ENCODE results near the gene TMC7. TPM values are rescaled to one million over a fixed set of nuclear protein-coding genes. Genes with fewer than 3 reads are reported as not detected.

Gene TMC7
- total and polyA plus RNA-seq, 2 experiments from 2014 or later, result 1.7 to 2.4 TPM

DNA sequence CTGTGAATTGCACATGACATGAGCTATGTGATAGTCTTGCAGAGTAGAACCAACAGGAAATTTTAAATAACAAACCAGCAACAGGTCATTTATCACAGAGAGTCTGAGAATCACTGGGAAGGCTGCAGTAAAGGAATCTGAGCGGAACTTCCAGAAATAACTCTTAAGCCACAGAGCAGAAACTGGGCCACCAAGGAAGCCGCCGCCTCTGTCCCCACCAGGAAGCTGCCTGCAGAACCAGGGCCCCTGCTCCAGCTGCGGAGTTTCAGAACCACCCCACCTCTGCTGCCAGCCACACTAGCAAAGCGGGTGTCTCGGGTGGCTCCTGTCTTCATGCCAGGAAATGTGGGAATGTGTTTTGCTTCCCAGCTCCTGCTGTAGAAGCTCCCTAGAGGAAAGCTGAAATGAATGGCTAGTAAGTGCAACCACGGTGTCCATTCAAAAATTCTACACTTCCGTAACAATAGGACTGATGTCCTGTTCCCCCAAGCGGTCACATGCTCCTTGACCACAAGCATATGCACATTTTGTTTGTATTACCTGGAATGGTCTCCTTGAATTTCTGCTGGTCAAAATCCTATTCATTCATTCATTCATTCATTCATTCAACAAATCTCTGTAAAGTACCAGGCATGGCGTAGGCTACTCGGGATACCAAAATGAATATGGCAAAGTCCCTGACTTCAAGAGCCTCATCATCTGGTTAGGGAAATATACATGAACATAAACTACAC, 122.3 kb downstream of the TMC7 start (continued):
- TF ChIP-seq ZNF462 (CRISPR knock-in tag; IDR thresholded peaks at IDR 0.05), result no peak
- TF ChIP-seq ZNF331 (CRISPR knock-in tag; IDR thresholded peaks at IDR 0.05; ENCODE audit: low read depth), result no peak
- TF ChIP-seq, protein P1, sequence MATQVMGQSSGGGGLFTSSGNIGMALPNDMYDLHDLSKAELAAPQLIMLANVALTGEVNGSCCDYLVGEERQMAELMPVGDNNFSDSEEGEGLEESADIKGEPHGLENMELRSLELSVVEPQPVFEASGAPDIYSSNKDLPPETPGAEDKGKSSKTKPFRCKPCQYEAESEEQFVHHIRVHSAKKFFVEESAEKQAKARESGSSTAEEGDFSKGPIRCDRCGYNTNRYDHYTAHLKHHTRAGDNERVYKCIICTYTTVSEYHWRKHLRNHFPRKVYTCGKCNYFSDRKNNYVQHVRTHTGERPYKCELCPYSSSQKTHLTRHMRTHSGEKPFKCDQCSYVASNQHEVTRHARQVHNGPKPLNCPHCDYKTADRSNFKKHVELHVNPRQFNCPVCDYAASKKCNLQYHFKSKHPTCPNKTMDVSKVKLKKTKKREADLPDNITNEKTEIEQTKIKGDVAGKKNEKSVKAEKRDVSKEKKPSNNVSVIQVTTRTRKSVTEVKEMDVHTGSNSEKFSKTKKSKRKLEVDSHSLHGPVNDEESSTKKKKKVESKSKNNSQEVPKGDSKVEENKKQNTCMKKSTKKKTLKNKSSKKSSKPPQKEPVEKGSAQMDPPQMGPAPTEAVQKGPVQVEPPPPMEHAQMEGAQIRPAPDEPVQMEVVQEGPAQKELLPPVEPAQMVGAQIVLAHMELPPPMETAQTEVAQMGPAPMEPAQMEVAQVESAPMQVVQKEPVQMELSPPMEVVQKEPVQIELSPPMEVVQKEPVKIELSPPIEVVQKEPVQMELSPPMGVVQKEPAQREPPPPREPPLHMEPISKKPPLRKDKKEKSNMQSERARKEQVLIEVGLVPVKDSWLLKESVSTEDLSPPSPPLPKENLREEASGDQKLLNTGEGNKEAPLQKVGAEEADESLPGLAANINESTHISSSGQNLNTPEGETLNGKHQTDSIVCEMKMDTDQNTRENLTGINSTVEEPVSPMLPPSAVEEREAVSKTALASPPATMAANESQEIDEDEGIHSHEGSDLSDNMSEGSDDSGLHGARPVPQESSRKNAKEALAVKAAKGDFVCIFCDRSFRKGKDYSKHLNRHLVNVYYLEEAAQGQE (IDR thresholded peaks at IDR 0.05; ENCODE audit: unreplicated experiment), result no peak

DNA sequence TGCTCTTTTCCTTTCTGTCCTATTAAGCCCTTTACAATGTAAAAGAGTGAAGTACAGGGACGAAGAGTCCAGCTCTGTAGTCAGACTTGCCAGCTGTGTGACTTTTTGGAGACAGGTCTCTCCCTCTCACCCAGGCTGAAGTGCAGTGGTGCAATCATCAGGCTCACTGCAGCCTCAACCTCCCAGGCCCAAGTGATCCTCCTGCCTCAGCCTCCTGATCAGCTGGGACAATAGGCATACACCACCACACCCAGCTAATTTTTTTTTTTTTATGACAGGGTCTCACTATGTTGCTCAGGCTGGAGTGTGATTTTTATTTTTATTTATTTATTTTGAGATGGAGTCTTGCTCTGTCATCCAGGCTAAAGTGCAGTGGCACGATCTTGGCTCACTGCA, 122.9 kb downstream of the TMC7 start:
- Mint-ChIP-seq H3K36me3 (ENCODE audit: low read depth) (no peaks in the 10 kb centered on the region), H3K4me1 (peaks cover 9% of the 10 kb centered on the region), H3K9me3 (no peaks in the 10 kb centered on the region), H3K27ac (no peak overlapping the region), H3K4me3 (no peak overlapping the region), H3K27me3 (ENCODE audit: insufficient read depth, low read depth, poor library complexity) (peaks cover 6% of the 10 kb centered on the region)
- H2AFZ ChIP-seq, result no peak overlapping the region
- no peaks in the 10 kb centered on the region for H4K20me1 ChIP-seq (replicated peaks; ENCODE audit: insufficient read depth)
- no peaks in the 10 kb centered on the region for H3F3A ChIP-seq (replicated peaks; ENCODE audit: low read depth)
- H3K4me2 ChIP-seq, result no peak overlapping the region; the same call in 1 of the 2 replicates
- H3K4me3 ChIP-seq, result no peak overlapping the region
- DNase-seq (ENCODE audit: low spot score), result no peak
- H3K9me2 ChIP-seq (ENCODE audit: insufficient read depth), result no peaks in the 10 kb centered on the region
- H3K4me1 ChIP-seq (ENCODE audit: insufficient read depth), result no peaks in the 10 kb centered on the region; the same call in 1 of the 2 replicates
- no peak for ATAC-seq
- H3K27ac ChIP-seq (ENCODE audit: low read depth), result no peak overlapping the region
- no peaks in the 10 kb centered on the region for H3K27me3 ChIP-seq (ENCODE audit: insufficient read depth)
- H3K79me2 ChIP-seq (replicated peaks; ENCODE audit: insufficient read depth), result no peaks in the 10 kb centered on the region
- no peaks in the 10 kb centered on the region for H3K36me3 ChIP-seq (ENCODE audit: insufficient read depth)
- TF ChIP-seq ETS1 (IDR thresholded peaks at IDR 0.05) (no peak), ZNF114 (CRISPR knock-in tag; IDR thresholded peaks at IDR 0.05) (no peak), POLR2AphosphoS5 (IDR thresholded peaks at IDR 0.05; ENCODE audit: low read depth) (no peak)

Data from GM23338 (cell line).